WTC11 (cell line): ENCODE measurements around the gene PAPSS1. TPM values are rescaled to one million over a fixed set of nuclear protein-coding genes. Genes with fewer than 3 reads are reported as not detected.

Experiments
- ATAC-seq: fragments of 200-7000 bp; cut with Tn5 transposase; 2 replicates; pipeline ENCODE4 v1.10.0; 2021; ENCODE audit warnings: mild to moderate bottlenecking, moderate library complexity
- CTCF ChIA-PET: fragments of 300-600 bp; sonication (Branson Sonifier 250); formaldehyde crosslinking; loops from one replicate; lab custom pipeline; 2021; ENCODE audit warnings: antibody characterized with exemption; lab: Charles Lee
- POLR2A ChIA-PET: fragments of 350-600 bp; sonication (Branson Sonifier 250); formaldehyde crosslinking; loops from one replicate; lab custom pipeline; 2021; ENCODE audit warnings: antibody characterized with exemption; lab: Charles Lee
- DNase-seq: peaks from one replicate; pipeline ENCODE4 v3.0.0; 2021; ENCODE audit warnings: low spot score
- H3K27ac Mint-ChIP-seq: 2 replicates; pipeline ENCODE4 v1.8.0; 2021; ENCODE audit warnings: mixed read lengths
- H3K27me3 Mint-ChIP-seq: 2 replicates; pipeline ENCODE4 v1.8.0; 2021; ENCODE audit warnings: low read depth, mild to moderate bottlenecking, moderate library complexity, mixed read lengths
- H3K36me3 Mint-ChIP-seq: 2 replicates; pipeline ENCODE4 v1.8.0; 2021; ENCODE audit warnings: mixed read lengths
- H3K4me1 Mint-ChIP-seq: 2 replicates; pipeline ENCODE4 v1.8.0; 2022; ENCODE audit warnings: mixed read lengths
- H3K4me3 Mint-ChIP-seq: 2 replicates; pipeline ENCODE4 v1.8.0; 2021; ENCODE audit warnings: mild to moderate bottlenecking, moderate library complexity, mixed read lengths
- H3K9me3 Mint-ChIP-seq: 2 replicates; pipeline ENCODE4 v1.8.0; 2021; ENCODE audit warnings: mixed read lengths
- AFF4 ChIP-seq: sonication (generic); formaldehyde crosslinking; IDR thresholded peaks from 2 replicates; pipeline ENCODE4 v1.8.1; 2023; ENCODE audit warnings: mild to moderate bottlenecking, missing genetic modification reagents, borderline replicate concordance
- ATF2 ChIP-seq: sonication (generic); formaldehyde crosslinking; IDR thresholded peaks from 2 replicates; pipeline ENCODE4 v1.8.1; 2022; ENCODE audit warnings: low read depth, missing genetic modification reagents, borderline replicate concordance
- CBFB ChIP-seq: sonication (generic); formaldehyde crosslinking; IDR thresholded peaks from 2 replicates; pipeline ENCODE4 v1.8.1; 2022; ENCODE audit warnings: mild to moderate bottlenecking, low read depth, missing genetic modification reagents
- CDX4 ChIP-seq: fragments of 250-450 bp; sonication (Bioruptor Pico); IDR thresholded peaks from 2 replicates; pipeline ENCODE4 v1.9.0; 2021; ENCODE audit warnings: moderate library complexity, mild to moderate bottlenecking, inconsistent platforms, borderline replicate concordance
- ELF4 ChIP-seq: sonication (generic); formaldehyde crosslinking; IDR thresholded peaks from 2 replicates; pipeline ENCODE4 v1.8.1; 2022; ENCODE audit warnings: low read depth, mild to moderate bottlenecking, moderate library complexity, missing genetic modification reagents
- GABPB1 ChIP-seq: sonication (generic); formaldehyde crosslinking; IDR thresholded peaks from 2 replicates; pipeline ENCODE4 v1.8.1; 2023; ENCODE audit warnings: mild to moderate bottlenecking, missing genetic modification reagents
- IRF1 ChIP-seq: sonication (generic); formaldehyde crosslinking; IDR thresholded peaks from 2 replicates; pipeline ENCODE4 v1.8.0; 2023; ENCODE audit warnings: missing genetic modification reagents
- JAZF1 ChIP-seq: fragments of 250-450 bp; sonication (Bioruptor Pico); IDR thresholded peaks from 2 replicates; pipeline ENCODE4 v1.9.0; 2021; ENCODE audit warnings: moderate library complexity, mild to moderate bottlenecking, inconsistent platforms
- PRDM15 ChIP-seq: sonication (generic); formaldehyde crosslinking; IDR thresholded peaks from 2 replicates; pipeline ENCODE4 v1.8.0; 2022; ENCODE audit warnings: missing genetic modification reagents
- PRRX2 ChIP-seq: fragments of 250-450 bp; sonication (Bioruptor Pico); IDR thresholded peaks from 2 replicates; pipeline ENCODE4 v1.8.0; 2021; ENCODE audit warnings: mild to moderate bottlenecking
- SMAD4 ChIP-seq: sonication (generic); formaldehyde crosslinking; IDR thresholded peaks from 2 replicates; pipeline ENCODE4 v1.8.0; 2022; ENCODE audit warnings: mild to moderate bottlenecking, missing genetic modification reagents
- TCF7 ChIP-seq: sonication (generic); formaldehyde crosslinking; IDR thresholded peaks from 2 replicates; pipeline ENCODE4 v1.8.0; 2022; ENCODE audit warnings: mild to moderate bottlenecking, low read depth, missing genetic modification reagents, moderate library complexity
- ZBTB43 ChIP-seq: sonication (generic); formaldehyde crosslinking; IDR thresholded peaks from 2 replicates; pipeline ENCODE4 v1.8.1; 2023; ENCODE audit warnings: mild to moderate bottlenecking, missing genetic modification reagents
- ZNF317 ChIP-seq: sonication (generic); formaldehyde crosslinking; IDR thresholded peaks from 2 replicates; pipeline ENCODE4 v1.8.1; 2023; ENCODE audit warnings: low read depth, mild to moderate bottlenecking, moderate library complexity, missing genetic modification reagents, borderline replicate concordance
- ZNF396 ChIP-seq: fragments of 250-450 bp; sonication (Bioruptor Pico); IDR thresholded peaks from 2 replicates; pipeline ENCODE4 v1.8.0; 2021; ENCODE audit warnings: mild to moderate bottlenecking, moderate library complexity, borderline replicate concordance
- ZNF532 ChIP-seq: fragments of 250-450 bp; sonication (Bioruptor Pico); IDR thresholded peaks from 2 replicates; pipeline ENCODE4 v1.9.0; 2021; ENCODE audit warnings: mild to moderate bottlenecking, borderline replicate concordance
- total RNA-seq: library from RNA; stranded (reverse); gene quantifications from 3 replicates; pipeline ENCODE4 v1.2.3, GENCODE V29; 2021

The PAPSS1 gene
- total RNA-seq, 1 experiment from 2014 or later: 62.9 TPM

- Mint-ChIP-seq H3K9me3 (no peaks in the 10 kb centered on the region), H3K4me1 (peaks cover 22% of the 10 kb centered on the region), H3K27me3 (no peaks in the 10 kb centered on the region), H3K36me3 (peaks cover 11% of the 10 kb centered on the region), H3K27ac (no peak overlapping the region), H3K4me3 (no peak overlapping the region)
- POLR2A ChIA-PET: no interaction called here
- DNase-seq: no peak
- TF ChIP-seq ZNF396 (CRISPR knock-in tag): no peak
- no peak for TF ChIP-seq PRDM15 (CRISPR knock-in tag)
- no peak for TF ChIP-seq TCF7
- no peak for TF ChIP-seq SMAD4 (CRISPR knock-in tag)
- CTCF ChIA-PET: no interaction called here
- ATAC-seq: no peak
These were observed 53.9 kb downstream of the PAPSS1 start for GRCh38 chr4:107666134-107666533.

- no peak overlapping the region for H3K4me3 Mint-ChIP-seq
- peaks cover 4% of the 10 kb centered on the region; the same call in 1 of the 2 replicates for H3K36me3 Mint-ChIP-seq
- H3K4me1 Mint-ChIP-seq: peaks cover 22% of the 10 kb centered on the region
- H3K9me3 Mint-ChIP-seq: no peaks in the 10 kb centered on the region
- no peaks in the 10 kb centered on the region for H3K27me3 Mint-ChIP-seq
- ATAC-seq: no peak
- no peak for DNase-seq
- TF ChIP-seq JAZF1 (CRISPR knock-in tag) (no peak), ZNF317 (CRISPR knock-in tag) (no peak), ATF2 (no peak), ZBTB43 (CRISPR knock-in tag) (no peak), IRF1 (CRISPR knock-in tag) (no peak), AFF4 (CRISPR knock-in tag) (no peak), ZNF532 (CRISPR knock-in tag) (no peak), GABPB1 (CRISPR knock-in tag) (no peak), PRRX2 (CRISPR knock-in tag) (no peak), ELF4 (CRISPR knock-in tag) (no peak), ZNF396 (CRISPR knock-in tag) (no peak), CDX4 (CRISPR knock-in tag) (no peak), CBFB (CRISPR knock-in tag) (no peak)
- TF ChIP-seq, all 79 proteins: peak for 0
- POLR2A ChIA-PET: no interaction called here
- CTCF ChIA-PET: interaction anchor here (1.6 kb wide), 1 partner anchor 11 kb away, joined by 3 read pairs; no protein-coding TSS in a partner anchor
- peak overlapping the region; percentile 46 for H3K27ac Mint-ChIP-seq
These were observed 55.0 kb downstream of the PAPSS1 start for GRCh38 chr4:107665001-107665400.
